Activated T-helper 1 cell treated with anti-CD3 and anti-CD28 coated beads, Interleukin-2, amount 50 U/mL, for 16 hours (primary cell): ENCODE results near the gene CHST8.

ENCODE experiments used
- DNase-seq, 2 donors: peaks; one replicate each; pipeline ENCODE4 v3.0.0-alpha.2; 2020; ENCODE audit warnings: low read depth in 1 of 2, low spot score in 1 of 2

CHST8 gene

GRCh38 chr19:33673258-33673875, 51.6 kb downstream of the CHST8 start:
- no peak for DNase-seq

GRCh38 chr19:33673996-33674625, 52.4 kb downstream of the CHST8 start:
- no peak for DNase-seq

GRCh38 chr19:33674626-33675367, 53.0 kb downstream of the CHST8 start:
- no peak for DNase-seq

- no peak for DNase-seq
Measured at GRCh38 chr19:33675501-33676124, 53.9 kb downstream of the CHST8 start.

- DNase-seq = no peak
Measured at GRCh38 chr19:33676999-33677665, 55.4 kb downstream of the CHST8 start.

- no peak for DNase-seq
Measured at GRCh38 chr19:33677745-33678426, 56.1 kb downstream of the CHST8 start.

GRCh38 chr19:33678796-33679585, 57.2 kb downstream of the CHST8 start:
- DNase-seq = no peak

- DNase-seq = no peak
Measured at GRCh38 chr19:33679696-33680095, 57.9 kb downstream of the CHST8 start.

GRCh38 chr19:33681081-33681680, 59.4 kb downstream of the CHST8 start:
- no peak for DNase-seq

- DNase-seq = no peak
Measured at GRCh38 chr19:33683881-33684537, 62.3 kb downstream of the CHST8 start.

GRCh38 chr19:33684538-33685232, 62.9 kb downstream of the CHST8 start:
- no peak for DNase-seq

- DNase-seq = no peak
Measured at GRCh38 chr19:33685541-33685940, 63.8 kb downstream of the CHST8 start.

GRCh38 chr19:33686262-33686661, 64.5 kb downstream of the CHST8 start:
- DNase-seq = no peak

- DNase-seq = no peak
Measured at GRCh38 chr19:33686687-33687480, 65.1 kb downstream of the CHST8 start.

GRCh38 chr19:33687481-33688170, 65.9 kb downstream of the CHST8 start:
- no peak for DNase-seq

- no peak for DNase-seq
Measured at GRCh38 chr19:33688171-33688992, 66.6 kb downstream of the CHST8 start.
